PC-9 (cell line): ENCODE data around the gene SP3. TPM values are rescaled to one million over a fixed set of nuclear protein-coding genes. Genes with fewer than 3 reads are reported as not detected.

Source experiments
- BruUV-seq: library from RNA; stranded (reverse); fragments of 400-500 nt; replicated peaks from 2 replicates; lab custom pipeline; 2021; lab: Mats Ljungman, UMichigan
- CTCF ChIA-PET: fragments of 300-600 bp; sonication (Branson Sonifier 250); formaldehyde crosslinking; loops from one replicate; lab custom pipeline; 2022; ENCODE audit warnings: antibody characterized with exemption; lab: Charles Lee
- POLR2A ChIA-PET: fragments of 300-600 bp; sonication (Branson Sonifier 250); formaldehyde crosslinking; loops from one replicate; lab custom pipeline; 2022; ENCODE audit warnings: antibody characterized with exemption; ENCODE audit not compliant: unreplicated experiment; lab: Charles Lee
- DNase-seq, 2 experiments: peaks; one replicate each; pipeline versions ENCODE4 v3.0.0 to v3.0.0-alpha.2; 2015 to 2022; ENCODE audit warnings: mixed read lengths in 1 of 2
- H2AFZ ChIP-seq: fragments of 200-600 bp; sonication (generic); 2 replicates; pipeline ENCODE4 v1.8.1; 2017; ENCODE audit warnings: antibody characterized with exemption
- H3F3A ChIP-seq: fragments of 200-600 bp; sonication (generic); 2 replicates; pipeline ENCODE4 v1.8.1; 2017; ENCODE audit warnings: antibody characterized with exemption, mild to moderate bottlenecking, low read depth; ENCODE audit not compliant: insufficient read depth
- H3K27ac ChIP-seq: fragments of 200-600 bp; sonication (generic); 2 replicates; pipeline ENCODE4 v1.6.1; 2016; ENCODE audit warnings: mixed run types
- H3K27me3 ChIP-seq: fragments of 200-600 bp; sonication (generic); 2 replicates; pipeline ENCODE4 v1.6.1; 2016; ENCODE audit warnings: low read depth, mixed run types; ENCODE audit not compliant: insufficient read depth
- H3K36me3 ChIP-seq: fragments of 200-600 bp; sonication (generic); 2 replicates; pipeline ENCODE4 v1.6.1; 2016; ENCODE audit warnings: low read depth, mixed run types
- H3K4me1 ChIP-seq: fragments of 200-600 bp; sonication (generic); replicated peaks from 2 replicates; pipeline ENCODE4 v1.6.1; 2016; ENCODE audit warnings: mixed run types; ENCODE audit not compliant: insufficient read depth
- H3K4me2 ChIP-seq: fragments of 200-600 bp; sonication (generic); 2 replicates; pipeline ENCODE4 v1.6.1; 2017; ENCODE audit warnings: mixed run types
- H3K4me3 ChIP-seq: fragments of 200-600 bp; sonication (generic); 2 replicates; pipeline ENCODE4 v1.6.1; 2016; ENCODE audit warnings: mixed run types
- H3K79me2 ChIP-seq: fragments of 200-600 bp; sonication (generic); 2 replicates; pipeline ENCODE4 v1.6.1; 2017; ENCODE audit warnings: low read depth, mixed run types
- H3K9me2 ChIP-seq: fragments of 200-600 bp; sonication (generic); 2 replicates; pipeline ENCODE4 v1.8.1; 2017; ENCODE audit warnings: mild to moderate bottlenecking; ENCODE audit not compliant: insufficient read depth
- H3K9me3 ChIP-seq: fragments of 200-600 bp; sonication (generic); 2 replicates; pipeline ENCODE4 v1.8.1; 2016; ENCODE audit warnings: low read depth; ENCODE audit not compliant: insufficient read depth
- H4K20me1 ChIP-seq: fragments of 200-600 bp; sonication (generic); 2 replicates; pipeline ENCODE4 v1.8.1; 2017; ENCODE audit not compliant: insufficient read depth
- EZH2 ChIP-seq: fragments of 200-600 bp; sonication (generic); IDR thresholded peaks from 2 replicates; pipeline ENCODE4 v1.8.0; 2017; ENCODE audit warnings: antibody characterized with exemption, low read depth
- intact Hi-C: fragments of 100-400 bp; cut with micrococcal nuclease; formaldehyde crosslinking; loops from one replicate; pipeline ENCODE4 v1.10.0; 2022; ENCODE audit not compliant: unreplicated experiment
- total RNA-seq: library from RNA; stranded (reverse); gene quantifications from 2 replicates; pipeline ENCODE4 v1.2.3, GENCODE V29; 2021
- TF ChIP-seq, protein P1 (sequence below): fragments of 200-600 bp; sonication (generic); conservative IDR thresholded peaks from 2 replicates; pipeline ENCODE4 v1.6.1; 2017; ENCODE audit warnings: mixed run types, antibody characterized with exemption, mild to moderate bottlenecking, moderate library complexity

The SP3 gene
- total RNA-seq, 1 experiment from 2014 or later: 127 TPM

DNA sequence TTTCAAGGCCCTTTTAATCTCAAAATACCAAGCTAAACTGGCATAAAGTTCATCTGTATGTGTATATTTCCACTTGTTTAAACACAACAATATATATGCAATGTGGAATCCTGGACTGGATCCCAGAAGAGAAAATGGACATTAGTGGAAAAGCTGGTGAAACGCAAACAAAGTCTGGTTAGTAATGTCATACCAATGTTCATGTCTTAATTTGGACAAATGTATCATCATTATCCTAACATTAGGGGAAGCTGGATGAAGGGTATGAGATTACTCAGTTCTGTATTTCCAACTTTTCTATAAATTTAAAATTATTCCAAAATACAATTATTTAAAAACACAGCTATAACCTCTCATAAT is 3.8 kb downstream of the SP3 start:
- Histone ChIP-seq H3K27ac (no peak overlapping the region), H3K9me2 (no peaks in the 10 kb centered on the region), H2AFZ (no peak overlapping the region), H3F3A (peaks cover 26% of the 10 kb centered on the region), H3K4me3 (peak overlapping the region; percentile 70), H3K27me3 (no peaks in the 10 kb centered on the region), H3K79me2 (peaks cover 74% of the 10 kb centered on the region), H3K36me3 (peaks cover 36% of the 10 kb centered on the region), H3K9me3 (peaks cover 5% of the 10 kb centered on the region), H3K4me2 (peak overlapping the region; percentile 93), H4K20me1 (peaks cover 37% of the 10 kb centered on the region), H3K4me1 (peaks cover 30% of the 10 kb centered on the region)
- intact Hi-C loops: loop anchor here (5.0 to 10.0 kb wide), 3 partner anchors 91 to 557 kb away; no protein-coding TSS in a partner anchor
- ChIA-PET CTCF (no interaction called here), POLR2A (interaction anchor here (0.7 kb wide), 2 partner anchors 115 to 471 kb away, joined by 3 read pairs; no protein-coding TSS in a partner anchor)
- TF ChIP-seq, protein P1, sequence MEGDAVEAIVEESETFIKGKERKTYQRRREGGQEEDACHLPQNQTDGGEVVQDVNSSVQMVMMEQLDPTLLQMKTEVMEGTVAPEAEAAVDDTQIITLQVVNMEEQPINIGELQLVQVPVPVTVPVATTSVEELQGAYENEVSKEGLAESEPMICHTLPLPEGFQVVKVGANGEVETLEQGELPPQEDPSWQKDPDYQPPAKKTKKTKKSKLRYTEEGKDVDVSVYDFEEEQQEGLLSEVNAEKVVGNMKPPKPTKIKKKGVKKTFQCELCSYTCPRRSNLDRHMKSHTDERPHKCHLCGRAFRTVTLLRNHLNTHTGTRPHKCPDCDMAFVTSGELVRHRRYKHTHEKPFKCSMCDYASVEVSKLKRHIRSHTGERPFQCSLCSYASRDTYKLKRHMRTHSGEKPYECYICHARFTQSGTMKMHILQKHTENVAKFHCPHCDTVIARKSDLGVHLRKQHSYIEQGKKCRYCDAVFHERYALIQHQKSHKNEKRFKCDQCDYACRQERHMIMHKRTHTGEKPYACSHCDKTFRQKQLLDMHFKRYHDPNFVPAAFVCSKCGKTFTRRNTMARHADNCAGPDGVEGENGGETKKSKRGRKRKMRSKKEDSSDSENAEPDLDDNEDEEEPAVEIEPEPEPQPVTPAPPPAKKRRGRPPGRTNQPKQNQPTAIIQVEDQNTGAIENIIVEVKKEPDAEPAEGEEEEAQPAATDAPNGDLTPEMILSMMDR: no peak
- no peak for TF ChIP-seq EZH2
- BruUV-seq: no TSS peak
- no peak for DNase-seq

DNA sequence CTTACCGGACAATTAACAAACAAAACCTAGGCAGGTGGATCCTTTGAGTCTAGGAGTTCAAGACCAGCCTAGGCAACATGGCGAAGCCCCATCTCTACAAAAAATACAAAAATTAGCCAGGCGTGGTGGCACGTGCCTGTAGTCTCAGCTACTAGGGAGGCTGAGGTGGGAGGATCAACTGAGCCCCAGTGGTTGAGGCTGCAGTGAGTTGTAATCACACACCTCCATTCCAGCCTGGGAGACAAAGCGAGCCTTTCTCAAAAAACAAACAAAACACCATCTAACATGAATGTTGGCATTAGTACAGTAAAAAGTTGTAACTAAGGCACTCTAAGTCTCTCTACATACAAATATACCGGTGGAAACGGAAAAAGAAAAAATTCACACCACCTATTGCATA is 5.3 kb downstream of the SP3 start:
- Histone ChIP-seq H3K36me3 (peaks cover 50% of the 10 kb centered on the region), H3K27ac (no peak overlapping the region), H3K27me3 (no peaks in the 10 kb centered on the region), H2AFZ (no peak overlapping the region), H3K9me3 (peaks cover 5% of the 10 kb centered on the region), H4K20me1 (peaks cover 39% of the 10 kb centered on the region), H3K79me2 (peaks cover 85% of the 10 kb centered on the region), H3K4me3 (no peak overlapping the region), H3K4me2 (peak overlapping the region; percentile 2; the same call in 1 of the 2 replicates), H3F3A (peaks cover 14% of the 10 kb centered on the region), H3K9me2 (no peaks in the 10 kb centered on the region), H3K4me1 (peaks cover 28% of the 10 kb centered on the region)
- ChIA-PET POLR2A (no interaction called here), CTCF (no interaction called here)
- intact Hi-C loops: loop anchor here (5.0 to 10.0 kb wide), 3 partner anchors 92 to 555 kb away; no protein-coding TSS in a partner anchor
- BruUV-seq: no TSS peak
- no peak for TF ChIP-seq EZH2
- TF ChIP-seq, protein P1: no peak
- no peak for DNase-seq

DNA sequence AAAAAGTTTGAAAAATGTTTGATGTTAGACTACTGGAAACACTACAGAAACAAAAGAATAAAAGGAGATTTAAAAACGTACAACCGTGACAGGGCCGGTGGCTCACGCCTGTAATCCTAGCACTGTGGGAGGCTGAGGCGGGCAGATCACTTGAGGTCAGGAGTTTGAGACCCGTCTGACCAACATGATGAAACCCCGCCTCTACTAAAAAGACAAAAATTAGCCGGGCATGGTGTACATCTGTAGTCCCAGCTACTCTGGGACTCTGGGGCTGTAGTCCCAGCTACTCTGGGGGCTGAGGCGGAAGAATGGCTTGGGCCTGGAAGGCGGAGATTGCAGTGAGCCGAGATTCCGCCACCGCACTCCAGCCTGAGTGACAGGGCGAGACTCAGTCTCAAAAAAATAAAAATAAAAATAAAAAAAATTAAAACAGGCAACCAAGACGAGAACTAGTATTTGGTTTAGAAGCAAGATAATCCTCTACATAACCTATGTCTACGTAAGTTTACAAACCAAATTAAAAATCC is 5.8 kb downstream of the SP3 start:
- intact Hi-C loops: no loop called here
- Histone ChIP-seq H4K20me1 (peaks cover 39% of the 10 kb centered on the region), H3K4me2 (no peak overlapping the region; the same call in 1 of the 2 replicates)

More for the DNA sequence above, 5.8 kb downstream of the SP3 start:
- no peak overlapping the region for H3K27ac ChIP-seq
- no peaks in the 10 kb centered on the region for H3K27me3 ChIP-seq
- H3F3A ChIP-seq: peaks cover 11% of the 10 kb centered on the region
- H3K4me1 ChIP-seq: peaks cover 28% of the 10 kb centered on the region
- BruUV-seq: no TSS peak
- no peak for DNase-seq
- H3K4me3 ChIP-seq: no peak overlapping the region
- H3K9me2 ChIP-seq: no peaks in the 10 kb centered on the region
- peaks cover 55% of the 10 kb centered on the region for H3K36me3 ChIP-seq
- peaks cover 90% of the 10 kb centered on the region for H3K79me2 ChIP-seq
- peaks cover 5% of the 10 kb centered on the region for H3K9me3 ChIP-seq
- TF ChIP-seq, protein P1: no peak
- TF ChIP-seq EZH2: no peak
- ChIA-PET CTCF (interaction anchor here (0.7 kb wide), 1 partner anchor 49 kb away, joined by 11 read pairs; no protein-coding TSS in a partner anchor), POLR2A (interaction anchor here (0.7 kb wide), 1 partner anchor 107 kb away, joined by 15 read pairs; no protein-coding TSS in a partner anchor)
- H2AFZ ChIP-seq: no peak overlapping the region
